Progenitor cell of endocrine pancreas (in vitro differentiated cells): ENCODE data around the gene SRSF1. TPM values are rescaled to one million over a fixed set of nuclear protein-coding genes. Genes with fewer than 3 reads are reported as not detected.
A peak's percentile ranks its signal among the peaks of the same experiment; 100 is the strongest.

ENCODE experiments used
- DNase-seq: peaks from one replicate; pipeline ENCODE4 v3.0.0; 2021; ENCODE audit warnings: low spot score; ENCODE audit not compliant: unreplicated experiment
- H3K27ac Mint-ChIP-seq: 2 replicates; pipeline ENCODE4 v1.8.0; 2021; ENCODE audit warnings: mild to moderate bottlenecking, moderate library complexity, mixed read lengths
- H3K27me3 Mint-ChIP-seq: 2 replicates; pipeline ENCODE4 v1.8.0; 2021; ENCODE audit warnings: mixed read lengths
- H3K36me3 Mint-ChIP-seq: 2 replicates; pipeline ENCODE4 v1.8.0; 2022; ENCODE audit warnings: mixed read lengths; ENCODE audit not compliant: insufficient read depth
- H3K4me1 Mint-ChIP-seq: 2 replicates; pipeline ENCODE4 v1.8.0; 2021; ENCODE audit warnings: low read depth, mixed read lengths
- H3K4me3 Mint-ChIP-seq: 2 replicates; pipeline ENCODE4 v1.8.0; 2021; ENCODE audit warnings: low read depth, mild to moderate bottlenecking, moderate library complexity, mixed read lengths
- H3K9me3 Mint-ChIP-seq: 2 replicates; pipeline ENCODE4 v1.8.0; 2021; ENCODE audit warnings: low read depth, mixed read lengths
- long read RNA-seq: library from polyadenylated mRNA; unstranded; transcript quantifications from one replicate; pipeline ENCODE4 v2.0.0, GENCODE V29; 2020
- total RNA-seq: library from RNA; stranded (reverse); gene quantifications from 2 replicates; pipeline ENCODE4 v1.2.1, GENCODE V29; 2021
- TF ChIP-seq, protein P1 (sequence below): fragments of 200-600 bp; sonication (generic); IDR thresholded peaks from one replicate; pipeline ENCODE4 v1.5.0; 2021; ENCODE audit warnings: antibody characterized with exemption, mild to moderate bottlenecking; ENCODE audit not compliant: unreplicated experiment

Gene SRSF1, protein sequence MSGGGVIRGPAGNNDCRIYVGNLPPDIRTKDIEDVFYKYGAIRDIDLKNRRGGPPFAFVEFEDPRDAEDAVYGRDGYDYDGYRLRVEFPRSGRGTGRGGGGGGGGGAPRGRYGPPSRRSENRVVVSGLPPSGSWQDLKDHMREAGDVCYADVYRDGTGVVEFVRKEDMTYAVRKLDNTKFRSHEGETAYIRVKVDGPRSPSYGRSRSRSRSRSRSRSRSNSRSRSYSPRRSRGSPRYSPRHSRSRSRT
- total RNA-seq = 319 and 326 TPM in 2 replicates
- long read RNA-seq, transcript SRSF1-204 (4 exons, 1,720 nt) = minor isoform, 8 of 464 reads
- long read RNA-seq, transcript SRSF1-205 (3 exons, 3,117 nt) = minor isoform, 5 of 464 reads
- long read RNA-seq, transcript SRSF1-201 (4 exons, 1,513 nt) = major isoform, 314 of 464 reads
- long read RNA-seq, partial matches to known transcripts = 35 of 464 reads
- long read RNA-seq, other reads (novel, unspliced or antisense) = 102 of 464 reads

- TF ChIP-seq, protein P1, sequence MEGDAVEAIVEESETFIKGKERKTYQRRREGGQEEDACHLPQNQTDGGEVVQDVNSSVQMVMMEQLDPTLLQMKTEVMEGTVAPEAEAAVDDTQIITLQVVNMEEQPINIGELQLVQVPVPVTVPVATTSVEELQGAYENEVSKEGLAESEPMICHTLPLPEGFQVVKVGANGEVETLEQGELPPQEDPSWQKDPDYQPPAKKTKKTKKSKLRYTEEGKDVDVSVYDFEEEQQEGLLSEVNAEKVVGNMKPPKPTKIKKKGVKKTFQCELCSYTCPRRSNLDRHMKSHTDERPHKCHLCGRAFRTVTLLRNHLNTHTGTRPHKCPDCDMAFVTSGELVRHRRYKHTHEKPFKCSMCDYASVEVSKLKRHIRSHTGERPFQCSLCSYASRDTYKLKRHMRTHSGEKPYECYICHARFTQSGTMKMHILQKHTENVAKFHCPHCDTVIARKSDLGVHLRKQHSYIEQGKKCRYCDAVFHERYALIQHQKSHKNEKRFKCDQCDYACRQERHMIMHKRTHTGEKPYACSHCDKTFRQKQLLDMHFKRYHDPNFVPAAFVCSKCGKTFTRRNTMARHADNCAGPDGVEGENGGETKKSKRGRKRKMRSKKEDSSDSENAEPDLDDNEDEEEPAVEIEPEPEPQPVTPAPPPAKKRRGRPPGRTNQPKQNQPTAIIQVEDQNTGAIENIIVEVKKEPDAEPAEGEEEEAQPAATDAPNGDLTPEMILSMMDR = no peak
- peaks cover 31% of the 10 kb centered on the region for H3K4me1 Mint-ChIP-seq
- no peaks in the 10 kb centered on the region for H3K9me3 Mint-ChIP-seq
- H3K4me3 Mint-ChIP-seq = peak within 1 kb of the TSS; percentile 99
- peak within 1 kb of the TSS; percentile 100 for H3K27ac Mint-ChIP-seq
- DNase-seq = peak; percentile 94
- H3K36me3 Mint-ChIP-seq = peaks cover 27% of the 10 kb centered on the region
- no peaks in the 10 kb centered on the region for H3K27me3 Mint-ChIP-seq
Observed at GRCh38 chr17:58006924-58007780, at the start of gene SRSF1. Gene SRSF1 (minus strand): TSS chr17:58007246. CDS start chr17:58007137, 109 bp downstream.

- no peaks in the 10 kb centered on the region for H3K4me1 Mint-ChIP-seq
- TF ChIP-seq, protein P1 = no peak
- H3K9me3 Mint-ChIP-seq = no peaks in the 10 kb centered on the region
- no peak overlapping the region for H3K27ac Mint-ChIP-seq
- peaks cover 28% of the 10 kb centered on the region for H3K27me3 Mint-ChIP-seq
- no peak for DNase-seq
- H3K36me3 Mint-ChIP-seq = no peaks in the 10 kb centered on the region
- H3K4me3 Mint-ChIP-seq = no peak overlapping the region
Observed at GRCh38 chr17:58056476-58056875, 49.4 kb upstream of the SRSF1 start.

- no peak for DNase-seq
- Mint-ChIP-seq H3K9me3 (no peaks in the 10 kb centered on the region), H3K4me1 (no peaks in the 10 kb centered on the region), H3K36me3 (no peaks in the 10 kb centered on the region), H3K27ac (no peak overlapping the region), H3K4me3 (no peak overlapping the region), H3K27me3 (peaks cover 22% of the 10 kb centered on the region)
- TF ChIP-seq, protein P1 = no peak
Observed at GRCh38 chr17:58054641-58055040, 47.6 kb upstream of the SRSF1 start.

- no peaks in the 10 kb centered on the region for H3K9me3 Mint-ChIP-seq
- TF ChIP-seq, protein P1 = no peak
Observed at GRCh38 chr17:58052945-58053715, 46.1 kb upstream of the SRSF1 start.

GRCh38 chr17:58052407-58052806 lies 45.4 kb upstream of the SRSF1 start:
- DNase-seq = no peak
- H3K27ac Mint-ChIP-seq = no peak overlapping the region
- H3K36me3 Mint-ChIP-seq = no peaks in the 10 kb centered on the region
- no peaks in the 10 kb centered on the region for H3K9me3 Mint-ChIP-seq
- H3K4me3 Mint-ChIP-seq = no peak overlapping the region
- TF ChIP-seq, protein P1 = no peak
- peaks cover 19% of the 10 kb centered on the region for H3K27me3 Mint-ChIP-seq
- H3K4me1 Mint-ChIP-seq = no peaks in the 10 kb centered on the region

More at GRCh38 chr17:58052945-58053715, 46.1 kb upstream of the SRSF1 start:
- Mint-ChIP-seq H3K27ac (peak overlapping the region; percentile 7), H3K4me3 (no peak overlapping the region), H3K4me1 (no peaks in the 10 kb centered on the region), H3K27me3 (peaks cover 16% of the 10 kb centered on the region), H3K36me3 (no peaks in the 10 kb centered on the region)
- DNase-seq = no peak
